GM18526 (cell line): ENCODE data around the gene TP53RK.

Experiments
- POLR2A ChIP-seq: IDR thresholded peaks from 3 replicates; pipeline ENCODE4 v1.6.1; 2011; ENCODE audit not compliant: insufficient read length; ENCODE audit errors: extremely low read depth

The TP53RK gene

DNA sequence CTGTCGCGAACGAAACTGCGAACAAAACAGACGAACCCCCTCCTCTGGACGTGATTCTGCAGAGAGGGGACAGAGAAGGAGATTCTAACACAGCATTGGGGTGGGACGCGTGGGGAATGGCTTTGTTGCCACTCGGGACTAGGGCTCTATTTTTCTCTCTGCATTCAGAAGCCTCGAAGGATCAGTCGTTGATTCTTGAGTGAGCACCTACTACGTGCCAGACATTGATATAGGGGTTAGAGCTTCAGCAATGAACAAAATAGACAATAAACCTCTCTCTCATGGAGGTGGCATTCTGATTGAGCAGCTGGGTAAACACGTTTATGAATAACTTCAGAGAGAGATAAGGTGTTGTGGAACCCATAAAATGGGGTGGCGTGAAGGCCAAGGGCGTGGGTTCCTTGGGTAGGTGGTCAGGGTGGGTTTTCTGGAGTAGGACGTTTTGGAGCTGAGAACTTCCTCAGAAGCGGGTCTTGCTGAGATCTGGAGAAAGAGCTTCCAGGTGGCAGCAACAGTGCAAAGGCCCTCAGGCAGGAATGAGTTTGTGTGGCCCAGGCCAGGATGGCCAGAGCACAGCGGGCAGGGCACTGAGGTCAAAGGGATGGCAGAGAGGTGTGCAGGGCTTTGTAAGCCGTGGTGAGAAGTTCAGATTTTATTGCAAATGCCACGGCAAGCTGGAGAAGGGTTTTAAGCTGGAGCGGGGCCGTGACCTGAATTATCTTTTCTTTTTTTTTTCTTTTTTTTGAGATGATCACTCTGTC lies 21.1 kb upstream of the TP53RK start:
- no peak for TF ChIP-seq POLR2A

DNA sequence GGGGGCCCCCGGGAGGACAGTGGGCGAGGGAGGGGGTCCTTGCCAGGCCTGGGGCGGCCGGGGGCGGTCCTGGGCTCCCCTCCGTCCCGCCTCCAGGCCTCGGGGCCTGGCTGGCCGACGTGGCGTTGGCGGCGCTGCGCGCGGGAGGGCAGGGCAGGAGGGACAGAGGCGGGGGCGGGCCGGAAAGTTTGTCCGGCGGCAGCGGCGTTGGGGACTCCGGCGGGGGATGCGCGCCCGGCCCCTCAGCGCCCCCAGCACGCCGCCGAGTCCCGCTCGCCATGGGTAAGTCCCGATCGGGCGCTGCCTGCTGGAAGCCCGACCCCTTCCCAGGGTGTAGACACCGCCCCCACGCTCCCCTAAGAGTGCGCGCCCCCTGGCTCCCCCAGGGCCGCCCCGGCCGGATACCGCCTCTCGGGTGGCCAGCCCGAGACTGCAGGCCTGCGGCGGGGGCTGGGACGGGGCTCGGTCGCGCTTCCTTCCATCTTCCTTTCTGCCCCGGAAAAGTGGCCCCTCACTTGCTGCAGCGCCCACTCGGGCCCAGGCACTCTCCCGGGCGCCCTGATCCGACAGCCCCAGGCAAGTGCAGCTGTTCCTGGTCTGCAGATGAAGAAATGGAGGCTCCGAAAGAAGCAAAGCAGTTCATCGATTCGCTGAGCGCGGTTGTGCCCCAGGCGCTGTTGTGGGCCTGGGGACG lies 20.4 kb upstream of the TP53RK start, which contains the start of gene SLC2A10:
Gene SLC2A10, plus strand, starts transcription at position 191 of the 694 bp plus-strand sequence. Its CDS starts 88 bp downstream, at position 279.
- no peak for TF ChIP-seq POLR2A

DNA sequence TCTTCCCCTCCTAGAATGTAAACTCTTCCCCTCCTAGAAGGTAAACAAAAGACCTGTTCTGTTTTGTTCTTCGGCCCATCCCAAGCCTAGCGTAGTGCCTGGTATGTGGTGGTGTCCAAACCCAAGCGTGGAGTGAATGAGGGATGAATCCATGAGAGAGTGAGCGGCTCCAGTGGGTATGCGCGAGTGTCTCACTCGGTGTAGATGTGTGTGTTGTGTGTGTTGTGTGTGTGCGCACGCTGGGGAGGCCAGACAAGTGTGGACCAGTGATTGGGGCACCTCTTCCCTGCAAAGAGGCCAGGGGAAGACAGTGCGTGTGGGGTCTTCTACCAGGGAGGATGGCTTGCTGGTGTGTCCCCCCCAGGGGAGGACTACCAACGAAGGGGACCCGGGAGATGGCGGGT lies 19.8 kb upstream of the TP53RK start:
- TF ChIP-seq POLR2A, result no peak

DNA sequence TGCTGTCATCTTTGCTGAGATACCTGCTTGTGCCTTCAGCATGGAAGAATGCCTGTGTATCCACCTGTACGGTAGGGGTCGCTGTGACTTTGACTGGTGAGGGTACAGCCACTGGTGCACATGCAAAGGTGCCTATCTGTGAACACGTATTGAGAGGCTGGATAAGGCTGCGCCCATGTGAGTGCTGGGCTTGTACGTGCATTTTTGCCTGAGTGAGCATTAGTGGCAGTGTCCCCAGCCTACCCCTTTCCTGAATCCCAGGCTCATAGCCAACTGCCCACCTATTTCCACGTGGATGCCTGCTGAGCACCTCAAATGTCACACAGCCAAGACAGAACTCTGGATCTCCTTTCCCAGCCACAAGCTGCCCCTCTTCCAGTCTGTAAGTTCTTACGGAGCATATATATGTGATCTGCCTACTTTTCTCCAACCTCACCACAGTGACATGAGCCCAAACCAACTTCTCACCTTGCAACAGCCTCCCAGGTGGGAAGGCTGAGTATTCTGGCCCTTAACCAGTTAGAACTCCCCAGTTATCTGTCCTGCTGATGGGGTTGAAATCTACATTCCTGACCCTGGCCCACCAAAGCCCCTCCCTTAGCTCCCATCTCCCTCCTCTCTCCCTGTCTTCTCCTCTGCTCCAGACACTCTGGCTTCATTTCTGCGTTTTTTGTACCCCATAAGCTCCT lies 19.1 kb upstream of the TP53RK start:
- no peak for TF ChIP-seq POLR2A

DNA sequence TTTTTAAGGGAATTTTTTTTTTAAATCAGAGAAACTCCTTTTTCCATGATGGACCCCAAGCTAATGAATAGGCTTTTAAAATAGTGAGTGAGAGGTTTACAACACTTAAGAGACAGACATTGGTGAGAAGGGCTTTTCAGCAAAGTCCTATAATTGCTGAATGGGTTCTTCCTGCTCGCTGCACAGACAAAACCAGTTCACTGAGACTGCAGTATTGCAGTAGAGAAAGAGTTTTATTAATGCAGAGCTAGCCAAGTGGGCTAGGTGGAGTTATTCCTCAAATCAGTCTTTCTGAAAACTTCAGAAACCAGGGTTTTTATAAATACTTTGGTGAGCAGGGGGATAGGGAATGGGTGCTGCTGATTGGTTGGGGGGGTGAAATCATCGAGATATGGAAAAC lies 17.0 kb upstream of the TP53RK start:
- no peak for TF ChIP-seq POLR2A

DNA sequence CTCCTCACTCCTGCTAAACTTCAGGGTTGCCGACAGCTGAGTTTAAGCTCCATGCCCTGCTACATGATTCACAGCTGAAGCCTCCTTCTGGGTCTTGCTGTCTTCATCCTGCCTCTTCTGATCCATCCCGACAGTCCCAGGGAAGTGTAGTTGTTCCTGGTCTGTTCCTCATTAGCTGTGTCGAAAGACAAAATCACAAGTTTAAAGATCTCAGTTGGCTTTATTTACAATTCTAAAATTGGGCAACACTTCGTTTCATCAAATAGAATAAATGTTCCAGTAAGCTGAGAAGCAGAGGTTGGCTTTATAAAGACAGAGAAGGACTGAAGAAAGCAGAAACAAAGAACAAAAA lies 16.1 kb upstream of the TP53RK start:
- no peak for TF ChIP-seq POLR2A

DNA sequence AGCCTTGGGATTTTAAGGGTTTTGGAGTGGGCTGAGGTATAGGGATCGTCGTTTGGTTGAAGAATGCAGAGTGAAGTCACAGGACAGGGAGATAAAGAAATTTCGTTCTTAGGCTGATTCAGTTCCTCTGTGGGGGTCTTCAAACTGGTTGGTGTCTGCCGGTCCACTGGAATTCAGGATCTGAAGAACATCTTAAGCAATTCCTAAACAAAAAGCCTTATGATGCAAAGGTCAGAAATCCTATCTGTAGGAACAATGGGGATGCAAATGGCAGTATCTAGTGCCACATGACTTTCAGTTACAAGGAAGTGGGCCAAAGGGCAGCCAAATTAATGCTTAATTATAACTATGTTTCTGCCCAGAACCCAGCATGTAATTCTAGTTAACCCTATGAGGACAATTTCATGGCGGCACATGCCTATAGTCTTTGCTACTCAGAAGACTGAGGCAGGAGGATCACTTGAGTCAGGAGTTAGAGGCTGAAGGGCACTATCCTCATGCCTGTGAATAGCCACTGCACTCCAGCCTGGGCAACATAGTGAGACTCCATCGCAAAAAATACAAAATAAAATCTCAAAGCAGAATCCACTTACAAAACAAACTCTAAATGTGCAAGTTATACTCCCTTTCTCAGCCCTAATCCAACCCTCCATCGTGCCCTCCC lies 15.6 kb upstream of the TP53RK start:
- no peak for TF ChIP-seq POLR2A

DNA sequence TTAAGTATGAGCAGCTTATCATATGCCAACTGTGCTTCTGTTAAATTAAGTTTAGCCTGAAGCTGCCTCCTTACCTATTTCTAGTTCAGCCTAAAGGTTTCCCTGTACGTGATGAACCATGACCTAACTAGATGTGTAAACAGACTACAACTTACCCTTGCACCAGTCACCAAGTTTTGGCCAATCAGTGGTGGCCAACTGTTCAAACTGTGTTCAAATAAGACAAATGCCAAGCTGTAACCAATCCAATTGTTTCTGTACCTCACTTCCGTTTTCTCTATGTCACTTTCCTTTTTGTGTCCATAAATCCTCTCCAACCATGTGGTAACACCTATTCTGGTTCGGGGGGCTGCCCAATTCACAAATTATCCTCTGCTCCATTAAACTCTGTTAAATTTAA lies 14.2 kb upstream of the TP53RK start:
- no peak for TF ChIP-seq POLR2A

DNA sequence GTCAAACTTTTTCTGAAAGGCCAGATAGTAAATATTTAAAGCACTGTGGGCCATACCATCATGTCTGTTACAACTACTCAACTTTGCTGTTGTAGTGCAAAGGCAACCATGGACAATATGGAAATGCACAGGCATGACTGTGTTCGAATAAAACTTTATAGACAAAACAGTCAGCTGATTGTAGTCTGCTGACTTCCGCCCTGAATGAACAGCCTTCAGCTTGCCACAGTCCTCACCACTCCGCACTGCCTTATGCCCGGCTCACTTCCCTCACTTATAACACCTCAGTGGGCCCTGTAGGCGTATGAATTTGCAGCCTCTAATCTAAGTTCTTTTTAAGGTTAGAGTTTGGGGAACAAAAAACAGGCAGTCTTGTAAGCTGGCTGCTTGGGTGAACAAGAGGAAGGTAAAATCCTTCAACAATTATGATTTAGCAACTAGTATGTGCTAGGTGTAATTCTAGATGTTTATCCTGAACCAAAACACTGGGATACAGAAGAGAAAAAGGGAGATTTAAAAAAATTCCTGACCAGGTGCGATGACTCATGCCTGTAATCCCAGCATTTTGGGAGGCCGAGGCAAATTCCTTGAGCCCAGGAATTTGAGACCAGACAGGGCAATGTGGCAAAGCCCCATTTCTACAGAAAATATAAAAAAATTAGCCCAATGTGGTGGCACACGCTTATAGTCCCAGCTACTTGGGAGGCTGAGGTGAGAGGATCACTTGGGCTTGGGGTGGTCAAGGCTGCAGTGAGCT lies 13.4 kb upstream of the TP53RK start:
- no peak for TF ChIP-seq POLR2A

DNA sequence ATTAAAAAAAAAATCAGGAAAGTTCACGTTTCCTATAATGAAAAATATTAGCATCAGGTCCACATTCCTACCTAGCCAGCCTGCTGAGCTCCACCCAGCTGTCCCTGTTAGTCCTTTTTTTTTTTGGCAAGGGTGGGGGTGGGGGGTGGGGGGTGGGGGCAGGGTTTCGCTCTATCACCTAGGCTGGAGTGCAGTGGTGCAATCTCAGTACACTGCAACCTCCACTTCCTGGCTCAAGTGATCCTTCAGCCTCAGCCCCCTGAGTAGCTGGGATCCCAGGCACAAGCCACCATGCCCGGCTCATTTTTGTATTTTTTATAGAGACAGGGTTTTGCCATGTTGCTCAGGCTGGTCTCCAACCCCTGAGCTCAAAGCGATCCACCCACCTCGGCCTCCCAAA lies 12.7 kb upstream of the TP53RK start:
- TF ChIP-seq POLR2A, result no peak

DNA sequence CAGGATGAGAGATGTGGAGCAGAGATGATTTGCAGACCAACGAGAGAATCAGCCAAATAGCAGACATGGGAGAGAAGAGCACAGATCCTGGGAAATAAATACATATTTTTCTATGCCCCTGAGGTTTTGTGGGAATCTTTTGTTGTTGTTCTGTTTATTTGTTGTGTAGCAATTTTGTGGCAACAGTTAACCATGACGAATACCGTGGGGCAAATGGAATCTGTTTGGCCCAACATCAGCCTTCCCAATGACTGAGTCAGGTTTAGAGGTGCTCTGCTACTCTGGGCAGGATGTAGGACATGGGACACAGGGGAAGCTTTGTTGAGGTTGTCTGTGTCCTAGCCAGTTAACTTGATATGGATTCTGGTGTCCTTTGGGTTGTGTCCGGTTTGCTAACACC lies 12.3 kb upstream of the TP53RK start:
- TF ChIP-seq POLR2A, result no peak

DNA sequence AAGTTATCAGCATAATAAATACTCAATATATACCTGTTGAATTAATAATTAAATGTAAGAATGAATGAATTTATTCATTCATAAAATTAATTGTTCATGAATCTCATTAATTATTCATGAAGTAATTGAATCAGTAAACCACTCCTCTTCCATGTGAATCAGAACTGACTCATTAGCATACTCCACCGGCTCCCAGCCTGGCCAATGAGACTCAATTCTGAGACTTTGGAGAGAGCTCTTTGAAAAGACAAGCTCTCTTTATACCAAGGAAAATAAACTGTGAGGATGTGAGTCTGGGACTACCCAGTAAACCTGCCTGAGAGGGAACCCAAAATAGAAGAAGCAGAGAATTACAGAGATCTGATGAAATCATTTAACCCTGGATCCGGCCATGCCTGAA lies 11.8 kb upstream of the TP53RK start:
- TF ChIP-seq POLR2A, result no peak

DNA sequence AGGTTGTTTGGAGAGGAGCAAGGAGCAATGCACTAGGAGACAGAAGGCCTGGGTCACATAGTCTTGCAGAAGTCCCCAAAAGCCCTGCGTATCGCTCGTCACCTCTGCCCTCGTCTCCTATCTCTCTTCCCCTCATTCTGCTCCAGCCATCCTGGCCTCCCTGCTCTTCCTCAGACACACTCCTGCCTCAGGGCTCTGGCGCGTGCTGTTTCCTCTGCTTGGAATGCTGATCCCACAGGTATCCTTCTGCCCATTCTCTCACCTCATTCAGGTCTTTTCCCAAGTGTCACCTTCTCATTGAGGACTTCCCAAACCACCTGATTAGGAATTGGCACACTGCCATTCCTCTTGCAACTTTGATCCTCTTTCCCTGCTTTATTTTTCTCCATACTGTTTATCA lies 11.2 kb upstream of the TP53RK start:
- TF ChIP-seq POLR2A, result no peak

DNA sequence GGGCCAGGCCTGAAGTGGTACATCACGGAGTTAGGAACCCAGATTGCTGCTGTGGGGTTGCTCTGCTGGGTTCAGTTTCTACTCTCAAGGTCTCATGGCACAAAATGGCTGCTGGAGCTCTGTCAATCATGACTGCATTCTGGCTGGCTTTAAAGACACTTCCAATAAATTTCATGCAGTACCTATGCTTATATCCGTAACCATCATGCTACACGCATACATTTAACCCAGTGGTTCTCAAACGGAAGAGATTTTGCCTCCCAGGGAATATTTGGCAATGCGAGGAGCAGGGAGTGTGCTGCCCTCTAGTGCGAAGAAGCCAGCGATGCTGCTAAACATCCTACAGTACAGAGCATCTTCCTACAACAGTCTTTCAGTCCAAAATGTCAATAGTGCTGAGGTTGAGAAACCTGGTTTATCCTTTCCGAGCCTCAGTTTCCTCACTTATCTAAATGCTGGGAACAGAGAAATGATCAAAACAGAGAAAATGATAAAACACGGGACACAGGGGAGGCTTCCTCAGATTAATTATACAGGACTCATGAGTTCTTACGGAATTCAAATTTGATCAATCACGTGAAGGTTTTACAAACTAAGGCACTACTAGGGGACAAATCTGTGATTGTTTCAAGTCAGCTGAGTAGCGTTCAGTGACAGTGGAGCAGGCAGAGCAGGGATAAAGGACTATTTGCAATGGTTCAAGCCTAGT lies 10.6 kb upstream of the TP53RK start:
- TF ChIP-seq POLR2A, result no peak
